ENCODE measurements around the gene GRK7. TPM values are rescaled to one million over a fixed set of nuclear protein-coding genes. Genes with fewer than 3 reads are reported as not detected.

The GRK7 gene
- total RNA-seq, 2 donors from 2014 or later = not detected

GRCh38 chr3:141808586-141808985 is 45.4 kb downstream of the GRK7 start:
- DNase-seq (no peak), ATAC-seq (no peak)
- intact Hi-C loops (cut with DNase I, micrococcal nuclease) = no loop called here

GRCh38 chr3:141810161-141810560 is 47.0 kb downstream of the GRK7 start:
- no peak for DNase-seq
- intact Hi-C loops (cut with DNase I, micrococcal nuclease) = no loop called here
- no peak for ATAC-seq

GRCh38 chr3:141811348-141811747 is 48.1 kb downstream of the GRK7 start:
- DNase-seq (no peak), ATAC-seq (no peak)
- intact Hi-C loops (cut with DNase I, micrococcal nuclease) = no loop called here

GRCh38 chr3:141812084-141812483 is 48.9 kb downstream of the GRK7 start:
- ATAC-seq (no peak), DNase-seq (no peak)
- intact Hi-C loops (cut with DNase I, micrococcal nuclease) = no loop called here

GRCh38 chr3:141812586-141812985 is 49.4 kb downstream of the GRK7 start:
- ATAC-seq = no peak
- intact Hi-C loops (cut with DNase I, micrococcal nuclease) = no loop called here
- DNase-seq = no peak

Other genes with a start within 250 kb of the GRK7 start
- gene RNF7, start 25.1 kb upstream of the GRK7 start, total RNA-seq = 100 to 1,000 TPM; 114 to 125 TPM
- gene ATP1B3, start 113.2 kb downstream of the GRK7 start, total RNA-seq = 100 to 1,000 TPM; 397 to 503 TPM